ENCODE results near the gene AURKAIP1. TPM values are rescaled to one million over a fixed set of nuclear protein-coding genes. Genes with fewer than 3 reads are reported as not detected.

The AURKAIP1 gene
- total and polyA plus RNA-seq, 9 of the 15 experiments (the other 6 are each of a cell fraction or from before 2014, with no cell fraction given), result 7.8 to 478 (median 92.0) TPM

DNA sequence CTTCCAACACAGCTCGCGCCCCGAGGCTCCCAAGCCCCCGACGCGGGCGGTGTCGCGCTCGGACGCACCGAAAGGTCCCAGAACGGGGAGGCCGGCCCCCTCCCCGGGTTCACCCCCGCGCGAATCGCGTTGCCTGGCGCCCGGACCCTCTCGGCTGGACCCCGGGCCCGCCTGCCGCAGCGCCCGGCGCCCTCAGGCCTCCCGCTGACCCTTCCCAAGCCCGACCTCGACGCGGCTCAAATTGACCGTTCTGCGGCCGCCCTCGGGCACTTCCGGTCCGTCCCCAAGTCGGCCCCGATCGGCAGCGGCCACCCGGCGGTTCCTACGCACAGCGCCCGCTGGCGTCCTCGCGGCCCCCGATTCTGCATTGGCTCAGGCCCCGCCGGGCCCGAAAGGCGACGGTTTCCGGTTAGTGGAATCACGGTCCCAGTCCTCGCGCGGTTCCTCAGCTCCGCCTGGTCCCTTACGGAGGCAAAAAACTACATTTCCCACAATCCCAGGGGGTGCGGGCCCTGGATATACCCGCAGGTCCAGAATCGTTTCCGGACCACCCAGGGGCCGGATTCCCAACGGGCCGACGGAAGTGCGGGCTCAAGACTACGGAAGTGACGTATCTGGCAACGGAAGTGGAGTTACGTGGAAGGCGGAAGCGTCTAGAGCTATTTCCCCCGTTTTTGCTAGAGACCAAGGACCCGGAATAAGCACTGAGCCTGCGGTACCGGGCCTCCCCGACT lies at the start of gene AURKAIP1 (continued):
- TF ChIP-seq ETV6 (IDR thresholded peaks at IDR 0.05; ENCODE audit: borderline replicate concordance in 1 of 2, low read depth in 2 of 2, low read length in 1 of 2), result no peak; a peak in 1 of 4 replicates
- peak; percentile 68; the same call in 1 of the 2 replicates for TF ChIP-seq ETV6 (CRISPR knock-in tag; IDR thresholded peaks at IDR 0.05; ENCODE audit: borderline replicate concordance)
- peak; percentile 89 for TF ChIP-seq NBN (IDR thresholded peaks at IDR 0.05; ENCODE audit: low read depth)
- TF ChIP-seq GABPA (tag; conservative IDR thresholded peaks at IDR 0.05; ENCODE audit: low read depth), result peak; percentile 99
- TF ChIP-seq, protein P1, sequence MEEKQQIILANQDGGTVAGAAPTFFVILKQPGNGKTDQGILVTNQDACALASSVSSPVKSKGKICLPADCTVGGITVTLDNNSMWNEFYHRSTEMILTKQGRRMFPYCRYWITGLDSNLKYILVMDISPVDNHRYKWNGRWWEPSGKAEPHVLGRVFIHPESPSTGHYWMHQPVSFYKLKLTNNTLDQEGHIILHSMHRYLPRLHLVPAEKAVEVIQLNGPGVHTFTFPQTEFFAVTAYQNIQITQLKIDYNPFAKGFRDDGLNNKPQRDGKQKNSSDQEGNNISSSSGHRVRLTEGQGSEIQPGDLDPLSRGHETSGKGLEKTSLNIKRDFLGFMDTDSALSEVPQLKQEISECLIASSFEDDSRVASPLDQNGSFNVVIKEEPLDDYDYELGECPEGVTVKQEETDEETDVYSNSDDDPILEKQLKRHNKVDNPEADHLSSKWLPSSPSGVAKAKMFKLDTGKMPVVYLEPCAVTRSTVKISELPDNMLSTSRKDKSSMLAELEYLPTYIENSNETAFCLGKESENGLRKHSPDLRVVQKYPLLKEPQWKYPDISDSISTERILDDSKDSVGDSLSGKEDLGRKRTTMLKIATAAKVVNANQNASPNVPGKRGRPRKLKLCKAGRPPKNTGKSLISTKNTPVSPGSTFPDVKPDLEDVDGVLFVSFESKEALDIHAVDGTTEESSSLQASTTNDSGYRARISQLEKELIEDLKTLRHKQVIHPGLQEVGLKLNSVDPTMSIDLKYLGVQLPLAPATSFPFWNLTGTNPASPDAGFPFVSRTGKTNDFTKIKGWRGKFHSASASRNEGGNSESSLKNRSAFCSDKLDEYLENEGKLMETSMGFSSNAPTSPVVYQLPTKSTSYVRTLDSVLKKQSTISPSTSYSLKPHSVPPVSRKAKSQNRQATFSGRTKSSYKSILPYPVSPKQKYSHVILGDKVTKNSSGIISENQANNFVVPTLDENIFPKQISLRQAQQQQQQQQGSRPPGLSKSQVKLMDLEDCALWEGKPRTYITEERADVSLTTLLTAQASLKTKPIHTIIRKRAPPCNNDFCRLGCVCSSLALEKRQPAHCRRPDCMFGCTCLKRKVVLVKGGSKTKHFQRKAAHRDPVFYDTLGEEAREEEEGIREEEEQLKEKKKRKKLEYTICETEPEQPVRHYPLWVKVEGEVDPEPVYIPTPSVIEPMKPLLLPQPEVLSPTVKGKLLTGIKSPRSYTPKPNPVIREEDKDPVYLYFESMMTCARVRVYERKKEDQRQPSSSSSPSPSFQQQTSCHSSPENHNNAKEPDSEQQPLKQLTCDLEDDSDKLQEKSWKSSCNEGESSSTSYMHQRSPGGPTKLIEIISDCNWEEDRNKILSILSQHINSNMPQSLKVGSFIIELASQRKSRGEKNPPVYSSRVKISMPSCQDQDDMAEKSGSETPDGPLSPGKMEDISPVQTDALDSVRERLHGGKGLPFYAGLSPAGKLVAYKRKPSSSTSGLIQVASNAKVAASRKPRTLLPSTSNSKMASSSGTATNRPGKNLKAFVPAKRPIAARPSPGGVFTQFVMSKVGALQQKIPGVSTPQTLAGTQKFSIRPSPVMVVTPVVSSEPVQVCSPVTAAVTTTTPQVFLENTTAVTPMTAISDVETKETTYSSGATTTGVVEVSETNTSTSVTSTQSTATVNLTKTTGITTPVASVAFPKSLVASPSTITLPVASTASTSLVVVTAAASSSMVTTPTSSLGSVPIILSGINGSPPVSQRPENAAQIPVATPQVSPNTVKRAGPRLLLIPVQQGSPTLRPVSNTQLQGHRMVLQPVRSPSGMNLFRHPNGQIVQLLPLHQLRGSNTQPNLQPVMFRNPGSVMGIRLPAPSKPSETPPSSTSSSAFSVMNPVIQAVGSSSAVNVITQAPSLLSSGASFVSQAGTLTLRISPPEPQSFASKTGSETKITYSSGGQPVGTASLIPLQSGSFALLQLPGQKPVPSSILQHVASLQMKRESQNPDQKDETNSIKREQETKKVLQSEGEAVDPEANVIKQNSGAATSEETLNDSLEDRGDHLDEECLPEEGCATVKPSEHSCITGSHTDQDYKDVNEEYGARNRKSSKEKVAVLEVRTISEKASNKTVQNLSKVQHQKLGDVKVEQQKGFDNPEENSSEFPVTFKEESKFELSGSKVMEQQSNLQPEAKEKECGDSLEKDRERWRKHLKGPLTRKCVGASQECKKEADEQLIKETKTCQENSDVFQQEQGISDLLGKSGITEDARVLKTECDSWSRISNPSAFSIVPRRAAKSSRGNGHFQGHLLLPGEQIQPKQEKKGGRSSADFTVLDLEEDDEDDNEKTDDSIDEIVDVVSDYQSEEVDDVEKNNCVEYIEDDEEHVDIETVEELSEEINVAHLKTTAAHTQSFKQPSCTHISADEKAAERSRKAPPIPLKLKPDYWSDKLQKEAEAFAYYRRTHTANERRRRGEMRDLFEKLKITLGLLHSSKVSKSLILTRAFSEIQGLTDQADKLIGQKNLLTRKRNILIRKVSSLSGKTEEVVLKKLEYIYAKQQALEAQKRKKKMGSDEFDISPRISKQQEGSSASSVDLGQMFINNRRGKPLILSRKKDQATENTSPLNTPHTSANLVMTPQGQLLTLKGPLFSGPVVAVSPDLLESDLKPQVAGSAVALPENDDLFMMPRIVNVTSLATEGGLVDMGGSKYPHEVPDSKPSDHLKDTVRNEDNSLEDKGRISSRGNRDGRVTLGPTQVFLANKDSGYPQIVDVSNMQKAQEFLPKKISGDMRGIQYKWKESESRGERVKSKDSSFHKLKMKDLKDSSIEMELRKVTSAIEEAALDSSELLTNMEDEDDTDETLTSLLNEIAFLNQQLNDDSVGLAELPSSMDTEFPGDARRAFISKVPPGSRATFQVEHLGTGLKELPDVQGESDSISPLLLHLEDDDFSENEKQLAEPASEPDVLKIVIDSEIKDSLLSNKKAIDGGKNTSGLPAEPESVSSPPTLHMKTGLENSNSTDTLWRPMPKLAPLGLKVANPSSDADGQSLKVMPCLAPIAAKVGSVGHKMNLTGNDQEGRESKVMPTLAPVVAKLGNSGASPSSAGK (IDR thresholded peaks at IDR 0.05), result no peak
- TF ChIP-seq ZNF175 (CRISPR knock-in tag; IDR thresholded peaks at IDR 0.05; ENCODE audit: low read depth), result peak; percentile 88; the same call in 1 of the 2 replicates
- TF ChIP-seq ZNF12 (CRISPR knock-in tag; IDR thresholded peaks at IDR 0.05), result peak; percentile 83
- TF ChIP-seq, protein P2, sequence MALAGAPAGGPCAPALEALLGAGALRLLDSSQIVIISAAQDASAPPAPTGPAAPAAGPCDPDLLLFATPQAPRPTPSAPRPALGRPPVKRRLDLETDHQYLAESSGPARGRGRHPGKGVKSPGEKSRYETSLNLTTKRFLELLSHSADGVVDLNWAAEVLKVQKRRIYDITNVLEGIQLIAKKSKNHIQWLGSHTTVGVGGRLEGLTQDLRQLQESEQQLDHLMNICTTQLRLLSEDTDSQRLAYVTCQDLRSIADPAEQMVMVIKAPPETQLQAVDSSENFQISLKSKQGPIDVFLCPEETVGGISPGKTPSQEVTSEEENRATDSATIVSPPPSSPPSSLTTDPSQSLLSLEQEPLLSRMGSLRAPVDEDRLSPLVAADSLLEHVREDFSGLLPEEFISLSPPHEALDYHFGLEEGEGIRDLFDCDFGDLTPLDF (CRISPR knock-in tag; IDR thresholded peaks at IDR 0.05), result peak; percentile 96
- no peak for TF ChIP-seq STAG1 (CRISPR knock-in tag; IDR thresholded peaks at IDR 0.05; ENCODE audit: borderline replicate concordance)
- TF ChIP-seq PML (IDR thresholded peaks at IDR 0.05; ENCODE audit: low read length), result peak; percentile 68; the same call in 1 of the 2 replicates
- TF ChIP-seq, protein P3, sequence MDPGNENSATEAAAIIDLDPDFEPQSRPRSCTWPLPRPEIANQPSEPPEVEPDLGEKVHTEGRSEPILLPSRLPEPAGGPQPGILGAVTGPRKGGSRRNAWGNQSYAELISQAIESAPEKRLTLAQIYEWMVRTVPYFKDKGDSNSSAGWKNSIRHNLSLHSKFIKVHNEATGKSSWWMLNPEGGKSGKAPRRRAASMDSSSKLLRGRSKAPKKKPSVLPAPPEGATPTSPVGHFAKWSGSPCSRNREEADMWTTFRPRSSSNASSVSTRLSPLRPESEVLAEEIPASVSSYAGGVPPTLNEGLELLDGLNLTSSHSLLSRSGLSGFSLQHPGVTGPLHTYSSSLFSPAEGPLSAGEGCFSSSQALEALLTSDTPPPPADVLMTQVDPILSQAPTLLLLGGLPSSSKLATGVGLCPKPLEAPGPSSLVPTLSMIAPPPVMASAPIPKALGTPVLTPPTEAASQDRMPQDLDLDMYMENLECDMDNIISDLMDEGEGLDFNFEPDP (CRISPR knock-in tag; IDR thresholded peaks at IDR 0.05), result no peak
- no peak for TF ChIP-seq ZFP30 (CRISPR knock-in tag; IDR thresholded peaks at IDR 0.05; ENCODE audit: borderline replicate concordance)
- TF ChIP-seq ZBTB17 (CRISPR knock-in tag; IDR thresholded peaks at IDR 0.05), result peak; percentile 84
- TF ChIP-seq TRIM28 (IDR thresholded peaks at IDR 0.05), result peak; percentile 91; the same call in 1 of the 2 replicates

All from K562 (cell line).